Measurements from ENCODE around the gene AGFG1.

The AGFG1 gene

GRCh38 chr2:227447606-227448005 lies 24.4 kb upstream of the AGFG1 start:
- Histone ChIP-seq H3K4me3 (replicated peaks; ENCODE audit: insufficient read depth, low read length) (no peak overlapping the region), H3K27ac (replicated peaks) (no peak overlapping the region), H3K27me3 (ENCODE audit: insufficient read depth, poor library complexity, severe bottlenecking) (no peaks in the 10 kb centered on the region)
- DNase-seq (ENCODE audit: low read depth in 1 of 2, low spot score in 1 of 2), result no peak
- TF ChIP-seq POLR2AphosphoS5 (IDR thresholded peaks at IDR 0.05; ENCODE audit: low read depth) (no peak), GABPA (IDR thresholded peaks at IDR 0.05; ENCODE audit: low read depth) (no peak), REST (IDR thresholded peaks at IDR 0.05; ENCODE audit: insufficient replicate concordance, low read depth) (no peak), CTCF (IDR thresholded peaks at IDR 0.05; ENCODE audit: insufficient read depth, low read length) (no peak), SPI1 (IDR thresholded peaks at IDR 0.05; ENCODE audit: borderline replicate concordance, low read depth) (no peak)

GRCh38 chr2:227450311-227450841 lies 21.6 kb upstream of the AGFG1 start:
- peak overlapping the region; percentile 28; the same call in 1 of the 2 replicates for H3K27ac ChIP-seq (replicated peaks)
- no peak for TF ChIP-seq POLR2AphosphoS5 (IDR thresholded peaks at IDR 0.05; ENCODE audit: low read depth)
- no peak for TF ChIP-seq REST (IDR thresholded peaks at IDR 0.05; ENCODE audit: insufficient replicate concordance, low read depth)
- H3K27me3 ChIP-seq (ENCODE audit: insufficient read depth, poor library complexity, severe bottlenecking), result no peaks in the 10 kb centered on the region
- DNase-seq (ENCODE audit: low read depth in 1 of 2, low spot score in 1 of 2), result peak; percentile 4 to 46
- no peak overlapping the region for H3K4me3 ChIP-seq (replicated peaks; ENCODE audit: insufficient read depth, low read length)

- TF ChIP-seq POLR2AphosphoS5 (IDR thresholded peaks at IDR 0.05; ENCODE audit: low read depth) (no peak), SPI1 (IDR thresholded peaks at IDR 0.05; ENCODE audit: borderline replicate concordance, low read depth) (no peak), CTCF (IDR thresholded peaks at IDR 0.05; ENCODE audit: insufficient read depth, low read length) (no peak), GABPA (IDR thresholded peaks at IDR 0.05; ENCODE audit: low read depth) (no peak), REST (IDR thresholded peaks at IDR 0.05; ENCODE audit: insufficient replicate concordance, low read depth) (no peak)
- no peak overlapping the region for H3K4me3 ChIP-seq (replicated peaks; ENCODE audit: insufficient read depth, low read length)
- peak overlapping the region; percentile 28 for H3K27ac ChIP-seq (replicated peaks)
- peak; percentile 66 to 80 for DNase-seq (ENCODE audit: low read depth in 1 of 2, low spot score in 1 of 2)
- no peaks in the 10 kb centered on the region for H3K27me3 ChIP-seq (ENCODE audit: insufficient read depth, poor library complexity, severe bottlenecking)
Measured at GRCh38 chr2:227450926-227451654, 20.9 kb upstream of the AGFG1 start.
